DOHH2 (cell line): ENCODE measurements around the gene SELENOW.

Experiments
- CTCF ChIP-seq: fragments of 200-600 bp; sonication (generic); IDR thresholded peaks from one replicate; pipeline ENCODE4 v1.5.1; 2014; ENCODE audit warnings: antibody characterized with exemption, mild to moderate bottlenecking, low read depth, low read length; ENCODE audit not compliant: poor library complexity, severe bottlenecking
- EZH2phosphoT487 ChIP-seq: fragments of 200-600 bp; sonication (generic); IDR thresholded peaks from 2 replicates; pipeline ENCODE4 v1.6.1; 2017; ENCODE audit warnings: borderline replicate concordance, mild to moderate bottlenecking, antibody characterized with exemption, low read length, moderate library complexity, mixed read lengths

DNA sequence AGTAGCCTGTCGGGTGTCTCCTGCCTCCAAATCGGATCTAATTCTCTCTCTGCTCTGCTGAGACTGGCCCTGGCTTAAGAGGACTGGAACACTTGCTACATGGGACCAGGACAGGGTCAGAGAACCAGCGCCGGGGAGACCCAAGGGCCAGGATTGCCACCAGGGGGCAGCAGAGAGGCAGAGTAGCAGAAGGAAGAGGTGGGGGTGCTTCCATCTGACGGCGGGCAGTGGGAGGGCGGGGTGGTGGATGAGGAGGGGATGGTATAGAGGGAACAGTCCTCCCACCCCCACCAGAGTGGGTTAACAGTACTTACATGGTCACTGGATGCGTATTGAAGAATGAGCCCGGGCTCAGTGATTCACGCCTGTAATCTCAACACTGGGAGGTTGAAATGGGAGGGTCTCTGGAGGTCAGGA lies 11.9 kb downstream of the SELENOW start:
- TF ChIP-seq CTCF (peak; percentile 95), EZH2phosphoT487 (no peak)
